Stimulated activated effector memory CD8-positive, alpha-beta T cell treated with anti-CD3 and anti-CD28 coated beads, Interleukin-12 subunit alpha, Interleukin-12 subunit beta, amount 100 ng/mL, for 72 hours (primary cell): ENCODE data around the gene PSMA4.
A peak's percentile ranks its signal among the peaks of the same experiment; 100 is the strongest.
"Not testable (repeated sequence)": the region's sequence is repeated elsewhere in the genome, so short reads cannot be mapped to it uniquely, and the experiment has no call there.

Experiments
- ATAC-seq: fragments of 150-1000 bp; cut with Tn5 transposase; 2 replicates; pipeline ENCODE4 v1.10.0; 2021
- DNase-seq, 2 donors: peaks; one replicate each; pipeline ENCODE4 v3.0.0; 2021 to 2022; ENCODE audit warnings: low spot score in 2 of 2
- H3K27ac Mint-ChIP-seq: one replicate; pipeline ENCODE4 v1.8.0; 2022; ENCODE audit warnings: mild to moderate bottlenecking, mixed read lengths
- H3K36me3 Mint-ChIP-seq: one replicate; pipeline ENCODE4 v1.8.0; 2022; ENCODE audit warnings: mild to moderate bottlenecking, mixed read lengths
- H3K4me1 Mint-ChIP-seq: one replicate; pipeline ENCODE4 v1.8.0; 2022; ENCODE audit warnings: mixed read lengths
- H3K4me3 Mint-ChIP-seq: one replicate; pipeline ENCODE4 v1.8.0; 2022; ENCODE audit warnings: mild to moderate bottlenecking, mixed read lengths
- H3K9me3 Mint-ChIP-seq: one replicate; pipeline ENCODE4 v1.8.0; 2022; ENCODE audit warnings: mixed read lengths

Gene PSMA4

GRCh38 chr15:78539464-78540140, 642 bp upstream of the PSMA4 start:
- not testable (repeated sequence) for DNase-seq, H3K9me3 Mint-ChIP-seq, ATAC-seq
- peaks cover 50% of the 10 kb centered on the region for H3K36me3 Mint-ChIP-seq
- peak overlapping the region; percentile 99 for H3K27ac Mint-ChIP-seq
- peak overlapping the region; percentile 73 for H3K4me3 Mint-ChIP-seq
- H3K4me1 Mint-ChIP-seq: peaks cover 20% of the 10 kb centered on the region

GRCh38 chr15:78540871-78541743, 863 bp downstream of the PSMA4 start:
- ATAC-seq: no peak

GRCh38 chr15:78541744-78542034, 1.4 kb downstream of the PSMA4 start:
- Mint-ChIP-seq H3K4me1 (peaks cover 20% of the 10 kb centered on the region), H3K36me3 (peaks cover 71% of the 10 kb centered on the region)

More at GRCh38 chr15:78540871-78541743, 863 bp downstream of the PSMA4 start:
- Mint-ChIP-seq H3K36me3 (peaks cover 65% of the 10 kb centered on the region), H3K4me1 (peaks cover 20% of the 10 kb centered on the region), H3K27ac (peak overlapping the region; percentile 99), H3K9me3 (no peaks in the 10 kb centered on the region), H3K4me3 (peak overlapping the region; percentile 73)
- DNase-seq: no peak

GRCh38 chr15:78542647-78543046, 2.4 kb downstream of the PSMA4 start:
- Mint-ChIP-seq H3K36me3 (peaks cover 80% of the 10 kb centered on the region), H3K27ac (peak overlapping the region; percentile 99), H3K9me3 (no peaks in the 10 kb centered on the region), H3K4me1 (peaks cover 20% of the 10 kb centered on the region), H3K4me3 (peak overlapping the region; percentile 73)
- DNase-seq: no peak
- ATAC-seq: no peak

More at GRCh38 chr15:78541744-78542034, 1.4 kb downstream of the PSMA4 start:
- DNase-seq (no peak), ATAC-seq (no peak)
- Mint-ChIP-seq H3K9me3 (no peaks in the 10 kb centered on the region), H3K4me3 (peak overlapping the region; percentile 73), H3K27ac (peak overlapping the region; percentile 99)

- H3K4me3 Mint-ChIP-seq: no peak overlapping the region
- H3K27ac Mint-ChIP-seq: no peak overlapping the region
- H3K4me1 Mint-ChIP-seq: no peaks in the 10 kb centered on the region
- peaks cover 64% of the 10 kb centered on the region for H3K36me3 Mint-ChIP-seq
- ATAC-seq (no peak), DNase-seq (no peak)
- H3K9me3 Mint-ChIP-seq: no peaks in the 10 kb centered on the region
These were observed 9.9 kb downstream of the PSMA4 start for GRCh38 chr15:78550194-78550593.

GRCh38 chr15:78550815-78551214, 10.6 kb downstream of the PSMA4 start:
- peaks cover 58% of the 10 kb centered on the region for H3K36me3 Mint-ChIP-seq
- DNase-seq: no peak
- no peak overlapping the region for H3K27ac Mint-ChIP-seq
- H3K9me3 Mint-ChIP-seq: no peaks in the 10 kb centered on the region
- H3K4me1 Mint-ChIP-seq: no peaks in the 10 kb centered on the region
- H3K4me3 Mint-ChIP-seq: no peak overlapping the region
- ATAC-seq: no peak

GRCh38 chr15:78551902-78552301, 11.7 kb downstream of the PSMA4 start:
- Mint-ChIP-seq H3K27ac (no peak overlapping the region), H3K4me1 (no peaks in the 10 kb centered on the region), H3K9me3 (no peaks in the 10 kb centered on the region), H3K36me3 (peaks cover 47% of the 10 kb centered on the region), H3K4me3 (no peak overlapping the region)
- DNase-seq (no peak), ATAC-seq (no peak)

GRCh38 chr15:78552597-78552996, 12.4 kb downstream of the PSMA4 start:
- Mint-ChIP-seq H3K27ac (no peak overlapping the region), H3K36me3 (peaks cover 40% of the 10 kb centered on the region), H3K4me3 (no peak overlapping the region), H3K4me1 (no peaks in the 10 kb centered on the region), H3K9me3 (no peaks in the 10 kb centered on the region)
- DNase-seq (no peak), ATAC-seq (no peak)

- not testable (repeated sequence) for H3K4me3 Mint-ChIP-seq, DNase-seq, H3K4me1 Mint-ChIP-seq, H3K36me3 Mint-ChIP-seq, ATAC-seq, H3K27ac Mint-ChIP-seq, H3K9me3 Mint-ChIP-seq
These were observed 20.0 kb downstream of the PSMA4 start for GRCh38 chr15:78560201-78560600.

- no peak for ATAC-seq
- Mint-ChIP-seq H3K27ac (peak overlapping the region; percentile 70), H3K9me3 (no peaks in the 10 kb centered on the region)
These were observed 21.2 kb downstream of the PSMA4 start for GRCh38 chr15:78561490-78561889.

GRCh38 chr15:78563092-78563491, 22.8 kb downstream of the PSMA4 start:
- no peak overlapping the region for H3K27ac Mint-ChIP-seq

More at GRCh38 chr15:78561490-78561889, 21.2 kb downstream of the PSMA4 start:
- no peak overlapping the region for H3K4me3 Mint-ChIP-seq
- DNase-seq: no peak
- no peaks in the 10 kb centered on the region for H3K36me3 Mint-ChIP-seq
- peaks cover 14% of the 10 kb centered on the region for H3K4me1 Mint-ChIP-seq

GRCh38 chr15:78564743-78565096, 24.5 kb downstream of the PSMA4 start:
- no peak for DNase-seq
- Mint-ChIP-seq H3K4me3 (peak overlapping the region; percentile 77), H3K27ac (peak overlapping the region; percentile 83), H3K9me3 (no peaks in the 10 kb centered on the region), H3K36me3 (no peaks in the 10 kb centered on the region), H3K4me1 (peaks cover 23% of the 10 kb centered on the region)
- ATAC-seq: peak; percentile 14

More at GRCh38 chr15:78563092-78563491, 22.8 kb downstream of the PSMA4 start:
- no peak overlapping the region for H3K4me3 Mint-ChIP-seq
- ATAC-seq: no peak
- DNase-seq: no peak
- H3K9me3 Mint-ChIP-seq: no peaks in the 10 kb centered on the region
- no peaks in the 10 kb centered on the region for H3K36me3 Mint-ChIP-seq
- H3K4me1 Mint-ChIP-seq: peaks cover 23% of the 10 kb centered on the region

GRCh38 chr15:78565097-78565950, 25.1 kb downstream of the PSMA4 start, which contains the start of gene CHRNA5:
TSS of gene CHRNA5 (plus strand) at chr15:78565520. CDS start at chr15:78565720, 200 bp downstream.
- Mint-ChIP-seq H3K4me3 (peak within 1 kb of the TSS; percentile 77), H3K36me3 (no peaks in the 10 kb centered on the region), H3K4me1 (peaks cover 23% of the 10 kb centered on the region), H3K9me3 (no peaks in the 10 kb centered on the region), H3K27ac (peak within 1 kb of the TSS; percentile 83)
- DNase-seq (peak; percentile 67 to 70), ATAC-seq (peak; percentile 91)

GRCh38 chr15:78565951-78566774, 25.9 kb downstream of the PSMA4 start:
- H3K36me3 Mint-ChIP-seq: no peaks in the 10 kb centered on the region
- no peaks in the 10 kb centered on the region for H3K9me3 Mint-ChIP-seq
- peak overlapping the region; percentile 77 for H3K4me3 Mint-ChIP-seq
- peak; percentile 27 for ATAC-seq
- DNase-seq: no peak
- no peak overlapping the region for H3K27ac Mint-ChIP-seq
- H3K4me1 Mint-ChIP-seq: peaks cover 23% of the 10 kb centered on the region
